ENCODE results near the gene STK24. TPM values are rescaled to one million over a fixed set of nuclear protein-coding genes. Genes with fewer than 3 reads are reported as not detected.

Gene STK24
- total RNA-seq, 1 experiment from 2014 or later = 82.1 TPM

DNA sequence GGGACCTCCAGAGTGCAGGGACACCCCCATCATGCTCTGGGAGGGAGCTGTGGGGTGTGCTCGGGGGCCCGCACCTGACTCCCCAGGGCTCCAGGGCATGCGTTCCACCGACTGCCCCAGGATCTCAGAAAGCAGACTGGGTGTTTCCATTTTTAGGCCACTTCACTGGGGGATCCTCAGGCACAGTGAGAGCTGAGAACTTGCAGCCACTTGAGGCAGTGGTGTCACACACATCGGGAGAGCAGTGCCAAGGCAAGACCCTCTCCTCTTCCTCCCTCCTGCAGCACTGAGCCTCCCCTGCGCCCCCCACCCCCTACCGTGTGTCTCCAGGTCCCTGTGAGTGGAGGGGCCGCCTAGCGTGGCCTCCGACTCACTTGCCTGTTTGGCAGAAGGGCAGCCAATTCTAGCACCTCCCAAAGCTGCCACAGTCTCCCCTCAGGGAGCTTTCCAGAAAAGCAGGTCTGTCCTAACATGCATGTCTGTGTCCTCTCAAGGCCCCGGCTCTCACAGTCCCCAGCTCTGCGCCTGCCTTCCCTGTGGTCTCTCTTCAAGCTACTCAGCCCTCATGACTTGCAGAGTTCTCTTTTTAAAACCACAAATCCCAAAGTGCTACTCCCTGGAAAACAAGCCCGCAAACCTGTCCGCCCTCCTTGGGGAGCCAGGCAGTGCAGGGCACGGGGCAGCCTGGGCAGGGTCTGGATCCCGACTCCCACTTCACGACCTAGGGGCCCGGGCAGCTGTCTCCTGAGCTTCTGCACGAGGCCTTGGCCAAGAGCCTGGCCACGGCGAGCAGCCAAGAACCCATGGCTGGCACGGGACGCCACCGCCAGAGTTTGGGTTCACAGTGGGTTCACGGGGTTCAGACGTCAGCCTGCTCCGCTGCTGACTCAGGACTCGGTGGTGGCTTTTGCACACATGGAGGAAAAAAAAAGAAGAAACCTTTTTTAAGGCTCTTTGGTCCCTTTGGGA lies 94.1 kb downstream of the STK24 start:
- Histone ChIP-seq H3K36me3 (peaks cover 9% of the 10 kb centered on the region), H3K4me3 (no peak overlapping the region), H3K27me3 (no peaks in the 10 kb centered on the region), H3K9me3 (no peaks in the 10 kb centered on the region)
- DNase-seq = peak; percentile 87

DNA sequence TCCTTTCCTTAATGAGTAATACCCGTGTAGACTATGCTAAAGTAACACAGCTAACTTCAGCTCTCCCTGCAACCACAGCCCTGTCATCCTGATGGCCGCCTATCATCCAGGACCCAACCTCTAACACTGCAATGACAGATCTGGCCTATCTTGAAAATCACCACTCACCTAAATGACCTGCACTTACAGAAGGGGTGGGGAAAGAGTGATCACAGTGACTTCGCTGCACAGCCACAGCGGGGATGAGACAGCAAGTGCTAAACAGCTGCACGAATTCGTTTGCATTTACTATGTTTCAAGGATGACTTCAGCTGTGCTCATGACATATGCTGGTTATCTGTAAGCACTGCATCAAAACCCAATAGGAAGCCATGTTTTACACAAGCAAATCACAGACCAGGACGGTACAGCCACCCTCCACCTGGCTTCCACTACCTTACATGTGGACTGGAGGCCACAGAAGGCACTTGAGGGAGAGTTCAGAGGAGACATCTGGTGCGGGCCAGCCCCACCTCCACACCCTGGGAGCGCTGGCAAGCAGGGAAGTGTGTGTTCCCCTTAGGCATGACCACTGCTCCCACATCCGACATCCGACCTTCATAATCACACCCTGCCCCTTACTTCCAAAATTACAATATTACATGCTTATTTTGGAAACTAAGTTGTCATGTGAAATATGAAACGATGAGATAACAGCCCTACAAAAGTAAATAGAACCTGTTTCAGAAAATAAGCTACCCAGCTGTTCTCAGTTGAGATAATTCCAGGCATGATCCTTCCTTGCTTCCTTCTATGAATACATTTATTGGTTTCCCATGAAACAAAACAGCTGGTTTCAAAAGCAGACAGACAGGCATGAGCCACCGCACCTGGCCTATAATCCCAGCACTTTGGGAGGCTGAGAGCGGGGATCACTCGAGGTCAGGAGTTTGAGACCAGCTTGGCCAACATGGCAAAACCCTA lies 95.7 kb downstream of the STK24 start:
- no peak overlapping the region for H3K4me3 ChIP-seq
- no peaks in the 10 kb centered on the region for H3K27me3 ChIP-seq
- H3K36me3 ChIP-seq = peaks cover 13% of the 10 kb centered on the region
- no peaks in the 10 kb centered on the region for H3K9me3 ChIP-seq
- DNase-seq = no peak

DNA sequence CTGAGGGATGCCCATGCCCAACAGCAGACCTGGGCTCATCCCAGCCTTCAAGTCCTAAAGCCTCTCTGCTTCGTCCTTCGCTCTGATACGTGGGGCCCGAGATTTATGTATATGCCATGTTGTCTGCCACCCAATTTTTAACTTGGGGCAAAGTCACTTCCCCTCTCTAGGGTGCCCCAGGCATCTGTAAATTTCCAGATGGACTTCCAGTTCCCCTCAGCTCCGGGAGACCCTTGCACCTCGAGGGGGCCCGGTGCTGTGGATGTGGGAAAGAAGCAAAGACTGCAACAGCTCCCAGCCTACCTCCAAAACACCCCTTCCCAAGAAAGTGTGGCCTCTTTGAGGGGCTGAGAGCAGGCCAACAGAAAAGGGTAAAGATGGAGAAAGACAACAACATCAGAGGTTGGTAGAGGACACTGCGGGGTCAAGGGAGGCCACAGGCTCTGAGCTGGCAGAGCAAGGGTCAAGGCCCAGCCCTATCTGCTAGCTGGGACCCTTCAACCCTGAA lies 97.4 kb downstream of the STK24 start:
- no peaks in the 10 kb centered on the region for H3K27me3 ChIP-seq
- no peak for DNase-seq
- H3K36me3 ChIP-seq = peaks cover 22% of the 10 kb centered on the region
- no peak overlapping the region for H3K4me3 ChIP-seq
- H3K9me3 ChIP-seq = no peaks in the 10 kb centered on the region

GRCh38 chr13:98478189-98479129 lies 98.4 kb downstream of the STK24 start:
- no peaks in the 10 kb centered on the region for H3K9me3 ChIP-seq
- no peak overlapping the region for H3K4me3 ChIP-seq
- H3K27me3 ChIP-seq = no peaks in the 10 kb centered on the region
- no peak for DNase-seq
- H3K36me3 ChIP-seq = peaks cover 31% of the 10 kb centered on the region

DNA sequence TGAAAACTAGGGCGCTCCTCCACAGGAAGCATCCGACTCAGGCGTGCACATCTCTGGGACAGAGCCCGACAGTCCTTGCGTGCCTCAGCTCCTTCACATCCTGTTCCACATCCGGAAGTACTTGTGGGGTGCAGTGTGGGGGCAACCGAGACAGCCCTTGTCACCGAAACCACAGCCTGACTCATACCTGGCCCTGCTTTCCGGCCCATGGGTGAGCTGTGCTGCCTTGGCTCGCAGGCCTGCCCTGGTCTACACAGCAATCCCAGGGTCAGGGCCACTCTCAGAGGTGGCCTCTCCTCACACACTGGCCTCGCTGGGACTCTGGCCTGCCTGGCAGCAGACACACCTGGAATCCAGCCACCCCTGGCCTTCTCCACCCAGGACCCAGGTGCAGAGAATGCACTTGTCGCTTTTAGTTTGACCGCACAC lies 100.4 kb downstream of the STK24 start:
- Histone ChIP-seq H3K36me3 (peaks cover 38% of the 10 kb centered on the region), H3K27me3 (no peaks in the 10 kb centered on the region), H3K9me3 (no peaks in the 10 kb centered on the region), H3K4me3 (no peak overlapping the region)
- DNase-seq = peak; percentile 87

GRCh38 chr13:98476106-98476505 lies 100.8 kb downstream of the STK24 start:
- no peak overlapping the region for H3K4me3 ChIP-seq
- H3K9me3 ChIP-seq = no peaks in the 10 kb centered on the region
- no peak for DNase-seq
- H3K36me3 ChIP-seq = peaks cover 38% of the 10 kb centered on the region
- H3K27me3 ChIP-seq = no peaks in the 10 kb centered on the region

DNA sequence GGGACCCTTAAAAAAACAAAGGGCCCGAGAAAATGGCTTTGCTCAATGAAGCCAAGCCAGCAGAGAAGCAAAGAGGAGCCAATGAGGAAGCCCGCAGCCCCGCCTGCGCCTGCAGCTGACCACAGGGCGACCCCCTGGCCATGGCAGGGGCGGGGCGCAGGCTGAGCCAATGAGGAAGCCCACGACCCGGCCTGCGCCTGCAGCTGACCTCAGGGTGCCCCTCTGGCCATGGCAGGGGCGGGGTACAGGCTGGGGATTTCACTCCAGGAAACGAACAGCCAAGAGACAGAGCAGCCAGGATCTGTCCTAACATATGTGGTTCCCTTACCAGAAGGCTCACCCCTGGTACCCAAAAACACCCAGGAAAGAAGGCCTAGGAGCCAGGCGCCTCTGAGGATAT lies 101.4 kb downstream of the STK24 start:
- DNase-seq = no peak
- H3K27me3 ChIP-seq = no peaks in the 10 kb centered on the region
- H3K36me3 ChIP-seq = peaks cover 38% of the 10 kb centered on the region
- no peak overlapping the region for H3K4me3 ChIP-seq
- H3K9me3 ChIP-seq = no peaks in the 10 kb centered on the region

DNA sequence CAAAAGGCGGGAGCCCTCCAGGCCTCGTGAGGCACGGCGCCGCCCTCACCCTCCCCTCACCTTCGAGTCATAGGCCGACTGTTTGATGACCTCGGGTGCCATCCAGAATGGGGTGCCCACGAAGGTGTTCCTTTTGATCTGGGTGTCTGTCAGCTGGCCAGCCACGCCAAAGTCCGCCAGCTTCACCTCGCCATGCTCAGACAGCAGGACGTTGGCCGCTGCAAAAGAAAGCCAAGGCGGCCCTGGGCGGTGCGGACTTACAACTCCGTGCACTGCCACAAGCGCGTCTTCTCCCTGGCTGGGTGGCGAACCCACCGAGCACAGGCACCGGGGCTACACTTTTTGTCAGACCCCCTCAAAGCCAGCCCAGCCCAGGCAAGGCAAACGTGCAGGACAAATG lies 102.1 kb downstream of the STK24 start:
- DNase-seq = no peak
- Histone ChIP-seq H3K4me3 (no peak overlapping the region), H3K36me3 (peaks cover 38% of the 10 kb centered on the region), H3K27me3 (no peaks in the 10 kb centered on the region), H3K9me3 (no peaks in the 10 kb centered on the region)

GRCh38 chr13:98474292-98474691 lies 102.6 kb downstream of the STK24 start:
- Histone ChIP-seq H3K36me3 (peaks cover 38% of the 10 kb centered on the region), H3K4me3 (no peak overlapping the region), H3K9me3 (no peaks in the 10 kb centered on the region), H3K27me3 (no peaks in the 10 kb centered on the region)
- no peak for DNase-seq

DNA sequence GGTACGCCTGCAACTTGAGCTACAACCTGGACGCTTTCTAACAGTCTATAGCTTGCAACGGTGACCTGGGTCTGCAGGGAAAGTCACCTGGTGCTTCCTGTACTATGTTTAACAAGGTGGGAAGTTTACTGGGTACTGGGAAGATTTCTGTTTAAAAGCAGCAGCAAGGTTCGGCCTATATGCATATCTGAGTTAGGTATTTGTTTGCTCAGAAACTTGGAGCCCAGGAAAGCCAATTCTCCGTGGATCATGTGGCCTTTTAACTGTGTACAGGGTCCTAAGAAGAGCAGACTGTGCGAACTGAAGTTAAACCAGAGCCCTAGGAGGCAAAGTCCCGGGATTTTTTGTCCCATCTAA lies 103.1 kb downstream of the STK24 start:
- Histone ChIP-seq H3K9me3 (no peaks in the 10 kb centered on the region), H3K36me3 (peaks cover 42% of the 10 kb centered on the region), H3K27me3 (no peaks in the 10 kb centered on the region), H3K4me3 (no peak overlapping the region)
- no peak for DNase-seq

GRCh38 chr13:98473135-98473787 lies 103.6 kb downstream of the STK24 start:
- Histone ChIP-seq H3K27me3 (no peaks in the 10 kb centered on the region), H3K36me3 (peaks cover 46% of the 10 kb centered on the region), H3K4me3 (no peak overlapping the region), H3K9me3 (no peaks in the 10 kb centered on the region)
- DNase-seq = no peak

GRCh38 chr13:98471934-98472333 lies 105.0 kb downstream of the STK24 start:
- no peak overlapping the region for H3K4me3 ChIP-seq
- H3K9me3 ChIP-seq = no peaks in the 10 kb centered on the region
- H3K27me3 ChIP-seq = no peaks in the 10 kb centered on the region
- no peak for DNase-seq
- H3K36me3 ChIP-seq = peaks cover 43% of the 10 kb centered on the region

GRCh38 chr13:98470920-98471319 lies 106.0 kb downstream of the STK24 start:
- Histone ChIP-seq H3K36me3 (peaks cover 48% of the 10 kb centered on the region), H3K27me3 (no peaks in the 10 kb centered on the region), H3K9me3 (no peaks in the 10 kb centered on the region), H3K4me3 (no peak overlapping the region)
- no peak for DNase-seq

- Histone ChIP-seq H3K4me3 (no peak overlapping the region), H3K36me3 (peaks cover 45% of the 10 kb centered on the region), H3K9me3 (no peaks in the 10 kb centered on the region), H3K27me3 (no peaks in the 10 kb centered on the region)
- DNase-seq = no peak
Observed at GRCh38 chr13:98468929-98469328, 108.0 kb downstream of the STK24 start.

- Histone ChIP-seq H3K27me3 (no peaks in the 10 kb centered on the region), H3K4me3 (no peak overlapping the region), H3K36me3 (peaks cover 46% of the 10 kb centered on the region), H3K9me3 (no peaks in the 10 kb centered on the region)
- DNase-seq = no peak
Observed at GRCh38 chr13:98468361-98468760, 108.5 kb downstream of the STK24 start.

Data from MG63 (cell line).